ENCODE measurements around the gene COPG1.

COPG1 gene

DNA sequence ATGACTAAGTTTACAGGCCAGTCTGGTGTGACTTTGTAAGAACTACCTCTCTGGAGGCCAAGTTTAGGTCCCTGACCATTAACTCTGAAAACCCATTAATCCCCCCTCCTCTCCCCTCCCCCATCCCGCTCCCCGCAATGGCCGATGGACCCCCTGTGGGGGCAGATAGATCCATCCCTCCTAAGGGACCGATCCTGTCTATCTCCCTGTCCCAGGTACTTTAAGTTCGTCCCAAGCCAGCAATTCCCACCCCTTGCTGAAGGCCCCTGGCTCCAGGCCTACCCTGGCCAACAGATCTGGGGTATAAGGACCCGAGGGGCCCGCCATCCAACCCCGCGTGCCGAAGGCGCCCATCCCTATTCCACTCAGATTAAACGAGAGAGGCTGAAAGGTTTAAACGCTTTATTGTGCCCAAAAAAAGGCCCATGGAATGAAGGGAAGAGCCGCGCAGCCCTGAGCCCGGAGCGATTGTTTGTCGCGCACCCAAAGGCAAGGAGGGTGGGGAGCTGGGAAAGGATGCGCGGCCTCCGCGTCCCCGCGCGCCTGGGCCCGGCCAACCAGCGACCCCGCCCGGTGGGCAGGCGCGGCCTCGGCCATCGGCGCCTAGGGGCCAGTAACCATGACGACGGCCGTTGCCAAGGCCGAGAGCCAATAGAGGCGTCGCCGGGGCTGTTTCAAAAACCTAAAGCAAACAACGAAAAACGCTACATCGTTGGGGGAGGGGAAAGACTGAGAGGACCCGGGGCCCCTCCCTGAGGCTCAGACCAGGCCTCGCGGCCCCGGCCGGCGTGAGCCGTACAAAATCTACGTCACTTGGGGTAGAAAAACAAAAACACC is 65.2 kb downstream of the COPG1 start:
- DNase-seq (ENCODE audit: low spot score), result peak; percentile 83

DNA sequence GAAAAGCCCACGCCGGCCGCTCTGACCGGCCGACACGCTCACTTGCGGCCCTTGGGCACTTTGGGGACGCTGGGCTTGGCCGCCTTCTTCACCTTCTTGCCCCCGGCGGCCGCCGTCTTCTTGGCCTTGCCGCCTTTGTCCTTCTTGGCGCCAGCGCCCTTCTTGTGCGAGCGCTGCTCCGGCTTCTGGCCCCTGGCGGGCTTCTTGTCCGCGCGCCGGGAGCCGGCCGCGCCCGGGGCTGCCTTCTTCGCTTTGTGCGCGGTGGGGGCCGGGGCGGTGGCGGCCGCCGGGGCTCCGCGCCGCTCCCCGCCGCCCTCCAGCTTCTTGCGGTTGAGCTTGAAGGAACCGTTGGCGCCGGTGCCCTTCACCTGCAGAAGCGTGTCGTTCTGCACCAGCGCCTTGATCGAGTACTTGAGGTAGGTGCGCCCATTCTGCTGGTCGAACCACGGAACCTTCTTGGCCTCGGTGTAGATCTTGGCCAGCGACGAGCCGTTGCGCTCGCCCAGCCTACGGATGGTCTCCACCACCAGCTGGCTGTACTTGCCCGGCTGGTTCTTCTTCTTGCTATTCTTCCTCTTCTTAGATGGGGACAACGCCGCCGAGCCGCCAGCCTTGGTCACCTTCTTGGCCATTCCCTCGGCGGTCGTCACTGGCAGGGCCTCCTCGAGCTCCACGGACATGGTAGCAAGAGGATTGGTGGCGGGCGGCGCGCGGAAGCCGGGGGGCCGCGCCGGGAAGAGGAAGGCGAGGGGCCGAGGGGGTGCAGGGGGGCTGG is 66.0 kb downstream of the COPG1 start:
- DNase-seq (ENCODE audit: low spot score), result peak; percentile 48

DNA sequence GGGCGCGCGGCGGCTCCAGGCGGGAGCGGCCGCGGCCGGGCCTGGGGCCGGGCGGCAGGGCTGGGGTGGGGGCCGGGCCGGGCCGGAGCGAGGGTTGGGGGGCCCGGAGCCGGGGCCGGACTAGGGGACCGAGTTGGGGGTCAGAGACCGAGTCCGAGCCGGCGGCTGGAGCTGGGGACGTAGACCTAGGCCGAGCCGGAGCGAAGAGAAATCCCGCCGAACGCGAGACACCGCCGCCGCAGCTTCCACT is 66.5 kb downstream of the COPG1 start:
- DNase-seq (ENCODE audit: low spot score), result no peak

DNA sequence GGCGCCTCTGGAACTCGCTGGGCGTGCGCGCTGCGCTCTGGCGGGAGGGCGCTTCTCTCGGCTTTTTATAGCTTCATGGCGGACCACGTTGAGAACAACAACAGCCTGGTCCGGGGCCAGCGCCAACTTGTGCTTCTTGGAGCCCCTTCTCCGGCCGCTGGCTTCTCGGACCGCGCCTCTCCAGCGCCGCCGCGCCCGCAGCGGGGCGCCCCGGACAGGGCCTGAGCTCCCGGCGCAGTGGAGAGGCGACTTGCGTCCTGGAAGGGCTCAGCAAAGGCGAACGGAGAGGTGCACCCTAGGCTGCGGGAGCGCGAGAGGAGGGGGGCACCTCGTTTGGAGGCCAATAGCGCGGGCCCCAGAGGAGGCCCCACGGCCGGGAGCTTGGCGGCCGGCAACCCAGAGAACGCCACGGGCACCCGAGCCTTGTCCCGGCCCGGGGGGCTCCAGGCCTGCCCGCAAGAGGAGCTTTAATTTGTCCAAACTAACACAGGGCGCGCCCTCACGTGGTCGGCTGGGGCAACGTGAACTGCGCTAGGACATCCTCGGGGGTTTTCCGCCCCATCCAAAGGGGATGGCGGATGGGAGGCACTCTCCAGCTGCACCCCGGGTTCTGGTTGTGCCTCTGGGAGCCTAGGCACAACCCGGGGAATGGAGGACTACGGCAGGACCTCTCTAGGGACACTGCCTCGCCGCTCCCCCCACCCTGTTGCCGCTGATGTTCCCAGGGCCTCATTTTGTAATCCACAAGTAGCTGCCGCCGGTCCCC is 67.0 kb downstream of the COPG1 start:
- DNase-seq (ENCODE audit: low spot score), result peak; percentile 85

DNA sequence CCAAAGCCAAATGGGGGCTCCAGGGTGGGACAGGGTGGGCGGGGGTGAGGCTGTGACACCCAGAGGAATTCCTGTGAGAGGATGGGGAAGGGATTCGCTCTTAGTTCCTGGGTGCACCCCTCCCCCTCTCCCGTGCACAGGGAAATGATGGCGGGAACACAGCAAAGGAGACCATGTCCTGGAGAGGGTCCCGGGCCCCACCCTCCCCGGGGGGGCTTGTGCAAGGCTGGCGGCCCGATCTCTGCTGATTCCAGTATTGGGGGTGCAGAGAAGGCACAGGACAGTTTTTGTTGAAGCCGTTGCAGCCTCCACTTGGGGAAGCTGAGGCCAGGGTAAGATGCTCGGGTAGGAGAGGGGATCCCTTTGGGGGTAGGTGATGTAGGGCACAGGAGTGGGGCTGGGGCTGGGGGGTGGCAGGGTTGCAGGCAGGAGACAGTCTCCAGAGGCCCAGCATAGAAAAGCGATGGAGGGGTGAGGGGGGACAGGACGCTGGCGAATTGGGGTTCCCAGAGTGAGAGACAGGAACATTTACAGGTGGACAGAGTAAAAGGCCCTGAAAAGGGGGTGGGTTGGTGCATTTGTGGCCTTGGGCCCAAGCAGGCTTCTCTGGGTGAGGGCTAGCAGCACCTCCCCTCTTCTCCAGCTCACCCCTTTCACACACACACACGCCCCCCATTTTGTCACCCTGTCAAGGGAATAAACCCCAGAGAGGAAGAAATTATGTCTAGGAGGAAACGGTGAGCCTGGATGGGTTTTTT is 67.8 kb downstream of the COPG1 start:
- DNase-seq (ENCODE audit: low spot score), result no peak

GRCh38 chr3:129317848-129318247 is 68.4 kb downstream of the COPG1 start:
- no peak for DNase-seq (ENCODE audit: low spot score)

GRCh38 chr3:129318921-129319320 is 69.5 kb downstream of the COPG1 start:
- no peak for DNase-seq (ENCODE audit: low spot score)

DNA sequence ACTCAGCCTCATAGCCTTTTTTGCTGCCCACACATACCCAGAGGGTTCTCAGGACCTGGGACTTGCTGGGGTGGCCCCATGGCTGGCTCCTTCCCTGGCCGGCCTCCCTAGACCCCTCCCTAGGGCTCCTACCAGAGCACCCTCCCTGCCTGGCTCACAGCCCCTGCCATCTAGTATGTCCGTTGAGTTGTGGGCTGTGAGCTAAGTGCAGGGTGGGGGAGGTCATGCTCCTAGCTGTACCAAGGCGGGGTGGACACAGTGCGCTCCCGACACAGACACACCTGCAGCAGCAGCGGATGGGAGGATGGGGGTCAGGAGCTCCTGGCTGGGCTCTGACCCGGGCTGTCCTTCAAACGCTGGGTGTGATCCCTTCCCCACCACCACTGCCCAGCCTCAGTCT is 70.9 kb downstream of the COPG1 start:
- DNase-seq (ENCODE audit: low spot score), result no peak

DNA sequence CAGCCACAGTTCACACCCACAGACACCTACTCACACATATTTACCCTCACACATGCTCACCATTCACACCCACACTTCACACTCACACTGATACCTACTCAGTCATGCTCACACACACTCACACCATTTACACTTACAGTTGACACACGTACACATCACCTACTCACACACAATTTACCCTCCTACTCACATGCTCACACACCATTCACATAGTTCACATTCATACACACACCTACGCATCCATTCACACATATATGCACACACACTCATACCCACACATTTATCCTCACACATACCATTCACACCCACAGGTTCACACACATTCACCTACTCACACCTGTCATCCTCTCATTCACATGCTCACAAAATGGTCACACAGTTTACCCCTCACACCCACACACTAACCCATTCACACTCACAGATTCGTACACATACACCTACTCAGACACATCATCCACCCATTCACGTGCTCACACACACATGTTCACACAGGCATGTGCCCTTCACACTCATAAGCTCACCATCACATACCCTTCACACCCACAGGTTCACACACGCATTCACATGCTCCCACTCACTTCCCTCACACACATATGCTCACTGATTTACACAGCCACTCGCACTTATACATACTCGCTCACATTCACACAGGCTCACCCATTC is 71.5 kb downstream of the COPG1 start:
- no peak for DNase-seq (ENCODE audit: low spot score)

DNA sequence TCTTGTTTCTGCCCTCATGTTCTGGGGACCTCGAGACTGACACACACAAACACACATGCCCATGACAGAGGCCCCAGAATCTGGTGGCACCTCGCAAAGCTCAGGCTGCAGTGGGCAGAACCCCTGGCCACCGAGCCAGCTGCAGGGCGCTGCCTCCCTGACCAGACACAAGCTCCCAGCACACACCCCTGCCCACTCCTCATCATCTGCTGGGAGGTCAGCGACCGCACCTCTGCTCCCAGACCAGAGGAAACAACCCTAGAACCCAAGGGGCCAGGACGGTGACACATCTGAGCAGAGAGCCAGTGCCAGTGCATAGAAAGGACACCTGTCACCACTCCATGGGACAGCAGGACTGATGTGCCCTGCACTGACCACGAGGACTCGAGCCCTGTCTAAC is 72.5 kb downstream of the COPG1 start:
- DNase-seq (ENCODE audit: low spot score), result no peak

- DNase-seq (ENCODE audit: low spot score), result no peak
Measured at GRCh38 chr3:129323651-129324294, 74.4 kb downstream of the COPG1 start.

DNA sequence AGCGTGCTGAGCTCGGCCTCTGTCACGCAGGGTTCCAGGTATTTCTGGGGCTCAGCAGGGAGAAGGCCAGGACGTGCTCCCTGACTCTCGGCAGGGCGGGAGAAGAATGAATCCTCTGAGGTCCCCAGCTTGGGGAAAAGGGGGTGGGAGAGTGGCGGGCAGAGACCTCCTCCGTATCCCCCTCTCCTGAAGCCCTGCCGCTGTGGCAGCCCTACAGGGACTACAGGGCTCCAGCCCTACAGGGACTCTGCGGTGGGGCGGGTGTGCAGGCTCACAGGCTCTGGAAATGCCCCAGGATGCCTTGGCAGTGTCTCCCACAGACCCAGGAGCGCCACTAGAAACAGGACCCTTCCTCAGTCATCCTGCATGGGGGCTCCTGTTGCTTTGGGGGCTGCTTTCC is 75.4 kb downstream of the COPG1 start:
- no peak for DNase-seq (ENCODE audit: low spot score)

DNA sequence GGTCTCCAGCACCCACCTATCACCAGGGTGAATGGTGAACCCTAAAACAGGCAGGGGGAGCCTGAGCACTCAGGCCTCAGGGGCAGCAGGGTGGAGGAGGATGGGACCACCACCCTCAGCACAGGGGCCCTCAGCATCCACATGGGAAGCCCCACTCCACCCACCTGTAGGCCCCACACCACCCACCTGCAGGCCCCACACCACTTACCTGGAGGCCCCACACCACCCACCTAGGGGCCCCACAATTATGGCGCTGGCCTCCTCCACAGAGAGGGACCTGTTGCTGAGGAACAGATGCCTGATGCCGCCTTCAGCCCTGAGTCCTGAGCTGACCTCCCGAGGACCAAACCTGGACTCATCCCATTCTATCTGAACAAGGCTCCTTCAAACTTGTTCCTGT is 76.0 kb downstream of the COPG1 start:
- DNase-seq (ENCODE audit: low spot score), result no peak

DNA sequence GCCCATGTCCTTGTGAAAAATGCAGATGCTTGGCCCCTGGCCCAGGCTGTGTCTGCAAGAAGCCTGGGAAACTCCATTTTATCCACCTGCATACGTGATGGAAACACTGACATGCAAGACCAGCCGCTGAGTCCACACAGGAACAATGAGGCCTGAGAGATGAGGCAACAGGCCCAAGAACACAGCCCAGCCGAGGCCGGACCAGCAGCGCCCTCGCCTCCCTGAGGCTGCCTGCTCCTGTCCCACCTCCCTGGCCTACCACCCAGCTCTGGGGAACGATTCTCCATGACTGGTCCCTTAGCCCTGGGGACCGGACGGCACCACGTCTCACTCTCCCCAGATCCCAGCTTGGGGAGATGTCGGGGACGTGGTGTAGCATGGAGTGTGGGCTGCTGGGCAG is 76.7 kb downstream of the COPG1 start:
- no peak for DNase-seq (ENCODE audit: low spot score)

DNA sequence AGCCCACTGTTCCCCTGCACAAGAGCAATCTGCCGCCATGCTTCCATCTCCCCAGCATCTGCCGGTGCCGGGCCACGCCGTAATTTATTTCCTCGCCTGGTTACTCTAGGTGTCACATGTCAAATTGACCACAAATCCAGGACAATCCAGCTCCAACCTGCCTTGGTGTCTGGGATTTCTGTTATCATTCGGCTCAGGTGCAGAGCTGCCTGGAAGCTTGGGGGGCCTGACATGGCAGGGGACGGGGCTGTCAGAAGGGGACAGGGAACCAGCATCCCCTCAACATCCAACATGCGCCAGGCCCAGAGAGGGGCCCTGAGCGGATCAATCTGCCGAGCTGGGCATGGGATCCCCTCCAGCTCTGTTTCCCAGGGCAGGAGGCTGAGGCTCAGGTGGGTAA is 77.2 kb downstream of the COPG1 start:
- no peak for DNase-seq (ENCODE audit: low spot score)

Measured in kidney tubule cell (primary cell).